GM18873 (cell line): Measurements from ENCODE around the gene CEP112.

Source experiments
- ATAC-seq: cut with Tn5 transposase; IDR thresholded peaks from one replicate; pipeline ENCODE4 v1.9.1; 2021; ENCODE audit warnings: mild to moderate bottlenecking, moderate library complexity, moderate number of reproducible peaks; ENCODE audit not compliant: unreplicated experiment, low FRiP score

The CEP112 gene

GRCh38 chr17:65588181-65588808 is 603.6 kb downstream of the CEP112 start:
- no peak for ATAC-seq

- ATAC-seq = no peak
Measured at GRCh38 chr17:65587534-65588180, 604.3 kb downstream of the CEP112 start.

- ATAC-seq = no peak
Measured at GRCh38 chr17:65586899-65587298, 605.0 kb downstream of the CEP112 start.
